ENCODE data around the gene ALDH16A1. TPM values are rescaled to one million over a fixed set of nuclear protein-coding genes. Genes with fewer than 3 reads are reported as not detected.
"Not testable (repeated sequence)": the region's sequence is repeated elsewhere in the genome, so short reads cannot be mapped to it uniquely, and the experiment has no call there.

The ALDH16A1 gene
- polyA plus RNA-seq, 4 donors, result 16.6 to 27.5 (median 18.3) TPM

DNA sequence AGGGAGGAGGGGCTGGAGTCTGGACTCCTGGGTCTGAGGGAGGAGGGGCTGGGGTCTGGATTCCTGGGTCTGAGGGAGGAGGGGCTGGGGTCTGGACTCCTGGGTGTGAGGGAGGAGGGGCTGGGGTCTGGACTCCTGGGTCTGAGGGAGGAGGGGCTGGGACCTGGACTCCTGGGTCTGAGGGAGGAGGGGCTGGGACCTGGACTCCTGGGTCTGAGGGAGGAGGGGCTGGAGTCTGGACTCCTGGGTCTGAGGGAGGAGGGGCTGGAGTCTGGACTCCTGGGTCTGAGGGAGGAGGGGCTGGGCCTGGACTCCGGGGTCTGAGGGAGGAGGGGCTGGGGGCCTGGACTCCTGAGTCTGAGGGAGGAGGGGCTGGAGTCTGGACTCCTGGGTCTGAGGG is 8.1 kb downstream of the ALDH16A1 start:
- not testable (repeated sequence) for DNase-seq (ENCODE audit: low read depth in 4 of 4, low spot score in 3 of 4)

GRCh38 chr19:49461656-49462055 is 8.6 kb downstream of the ALDH16A1 start:
- DNase-seq (ENCODE audit: low read depth in 4 of 4, low spot score in 3 of 4), result no peak

GRCh38 chr19:49462492-49462891 is 9.5 kb downstream of the ALDH16A1 start:
- no peak for DNase-seq (ENCODE audit: low read depth in 4 of 4, low spot score in 3 of 4)

DNA sequence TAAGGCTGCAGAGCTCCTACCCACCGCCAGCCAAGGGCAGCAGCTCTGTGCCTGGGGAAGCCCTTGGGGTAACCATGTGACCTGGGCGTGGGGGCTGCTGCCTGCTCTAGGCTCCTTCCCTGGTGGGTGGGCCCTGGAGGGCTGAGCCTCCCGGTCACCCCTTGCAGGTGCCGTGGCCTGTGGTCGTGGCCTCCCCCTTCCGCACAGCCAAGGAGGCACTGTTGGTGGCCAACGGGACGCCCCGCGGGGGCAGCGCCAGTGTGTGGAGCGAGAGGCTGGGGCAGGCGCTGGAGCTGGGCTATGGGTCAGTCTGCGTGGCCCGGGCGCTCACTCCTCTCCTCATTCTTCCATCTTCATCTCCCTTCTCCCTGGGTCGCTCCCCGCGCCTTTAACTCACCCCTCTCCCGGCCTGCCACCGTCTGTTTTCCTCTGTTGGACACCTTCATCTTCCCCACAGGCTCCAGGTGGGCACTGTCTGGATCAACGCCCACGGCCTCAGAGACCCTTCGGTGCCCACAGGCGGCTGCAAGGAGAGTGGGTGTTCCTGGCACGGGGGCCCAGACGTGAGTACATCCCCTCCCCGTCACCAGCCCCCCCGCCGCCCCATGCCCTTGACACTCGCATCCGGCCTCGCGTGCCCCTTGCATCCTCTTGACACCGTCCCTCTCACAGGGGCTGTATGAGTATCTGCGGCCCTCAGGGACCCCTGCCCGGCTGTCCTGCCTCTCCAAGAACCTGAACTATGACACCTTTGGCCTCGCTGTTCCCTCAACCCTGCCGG is 11.1 kb downstream of the ALDH16A1 start:
- no peak for DNase-seq (ENCODE audit: low read depth in 4 of 4, low spot score in 3 of 4)

DNA sequence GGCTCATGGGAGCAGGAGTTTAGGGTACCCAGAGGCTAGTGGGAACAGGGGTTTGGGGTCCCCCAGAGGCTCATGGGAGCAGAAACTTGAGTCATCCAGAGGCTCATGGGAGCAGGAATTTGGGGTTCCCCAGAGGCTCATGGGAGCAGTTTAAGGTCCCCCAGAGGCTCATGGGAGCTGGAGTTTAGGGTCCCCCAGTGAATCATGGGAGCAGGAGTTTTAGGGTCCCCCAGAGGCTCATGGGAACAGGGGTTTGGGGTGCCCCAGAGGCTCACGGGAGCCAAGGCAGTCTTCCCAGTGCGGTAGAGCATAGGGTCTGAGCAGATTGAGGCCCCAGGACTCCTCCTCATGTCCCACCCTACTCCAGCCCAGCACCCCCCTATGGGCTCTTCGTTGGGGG is 12.3 kb downstream of the ALDH16A1 start:
- no peak for DNase-seq (ENCODE audit: low read depth in 4 of 4, low spot score in 3 of 4)

DNA sequence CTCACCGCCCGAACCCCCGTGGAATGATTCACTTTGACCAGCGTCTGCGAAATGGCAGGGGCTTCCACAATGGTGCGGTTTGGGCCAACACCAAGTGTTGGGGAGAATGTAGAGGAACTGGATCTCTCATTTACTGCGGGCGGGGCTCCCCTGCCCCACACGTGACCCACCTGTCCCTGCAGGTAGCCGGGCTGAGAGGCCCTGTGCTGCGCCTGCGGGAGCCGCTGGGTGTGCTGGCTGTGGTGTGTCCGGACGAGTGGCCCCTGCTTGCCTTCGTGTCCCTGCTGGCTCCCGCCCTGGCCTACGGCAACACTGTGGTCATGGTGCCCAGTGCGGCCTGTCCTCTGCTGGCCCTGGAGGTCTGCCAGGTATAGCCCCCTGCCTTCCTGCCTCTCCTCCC is 15.2 kb downstream of the ALDH16A1 start:
- no peak for DNase-seq (ENCODE audit: low read depth in 4 of 4, low spot score in 3 of 4)

DNA sequence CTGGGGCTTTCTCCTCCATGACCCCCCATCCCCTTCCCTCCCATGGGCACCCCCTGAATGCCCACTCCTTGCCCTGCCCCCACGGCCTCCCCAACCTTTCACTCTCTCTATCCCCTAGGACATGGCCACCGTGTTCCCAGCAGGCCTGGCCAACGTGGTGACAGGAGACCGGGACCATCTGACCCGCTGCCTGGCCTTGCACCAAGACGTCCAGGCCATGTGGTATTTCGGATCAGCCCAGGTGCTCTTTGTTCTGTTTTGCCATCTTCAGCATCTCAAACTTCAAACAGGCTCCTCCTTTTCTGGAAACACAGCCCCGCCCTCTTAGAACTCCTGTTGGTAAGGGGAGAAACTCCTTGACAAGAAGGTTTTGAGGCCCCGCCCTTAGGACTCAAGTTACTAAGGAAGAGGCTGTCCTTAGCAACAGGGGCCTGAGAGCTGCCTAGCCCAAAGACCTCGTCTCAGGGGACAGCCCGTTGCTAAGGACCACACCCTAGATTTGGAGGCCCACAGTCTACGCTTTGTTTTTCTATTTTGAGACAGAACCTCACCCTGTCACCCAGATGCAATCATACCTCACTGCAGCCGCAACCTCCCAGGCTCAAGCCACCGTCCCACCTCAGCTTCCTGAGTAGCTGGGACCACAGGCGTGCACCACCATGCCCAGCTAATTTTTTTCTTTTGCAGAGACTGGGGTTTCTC is 15.9 kb downstream of the ALDH16A1 start:
- DNase-seq (ENCODE audit: low read depth in 4 of 4, low spot score in 3 of 4), result no peak

- DNase-seq (ENCODE audit: low read depth in 4 of 4, low spot score in 3 of 4), result no peak
Observed at GRCh38 chr19:49469828-49470614, 17.0 kb downstream of the ALDH16A1 start.

DNA sequence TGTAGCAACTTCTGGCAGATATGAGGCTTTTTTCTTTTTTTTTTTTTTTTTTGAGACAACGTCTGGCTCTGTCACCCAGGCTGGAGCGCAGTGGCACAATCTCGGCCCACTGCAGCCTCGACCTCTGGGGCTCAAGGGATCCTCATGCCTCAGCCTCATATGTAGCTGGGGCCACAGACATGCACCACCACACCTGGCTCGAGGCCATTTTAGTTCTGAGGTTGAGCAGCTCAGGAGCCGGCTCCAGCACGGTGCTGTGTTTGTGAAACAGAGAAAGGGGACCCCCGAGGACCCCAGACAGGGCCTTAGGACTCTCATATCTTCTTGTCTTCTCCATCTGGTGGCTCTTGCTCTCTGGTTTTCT is 17.6 kb downstream of the ALDH16A1 start:
- no peak for DNase-seq (ENCODE audit: low read depth in 4 of 4, low spot score in 3 of 4)

DNA sequence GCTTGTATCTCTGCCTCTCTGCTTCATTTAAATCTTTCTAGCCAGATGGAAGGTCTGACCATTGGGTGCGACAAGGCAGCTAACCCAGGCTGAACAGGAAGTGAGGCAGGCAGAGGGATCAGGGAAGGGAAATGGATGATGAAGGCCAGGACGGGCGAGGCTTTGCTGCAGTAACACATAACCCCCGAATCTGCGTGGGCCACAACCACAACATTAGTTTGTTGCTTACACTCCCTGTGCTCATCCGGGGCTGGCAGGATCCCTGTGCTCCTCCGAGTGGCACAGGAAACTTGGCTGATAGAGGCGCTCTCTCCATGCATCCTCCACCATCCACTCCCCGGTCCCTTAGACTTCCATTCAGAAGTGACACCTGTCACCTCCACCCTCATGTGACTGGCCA is 19.9 kb downstream of the ALDH16A1 start:
- no peak for DNase-seq (ENCODE audit: low read depth in 4 of 4, low spot score in 3 of 4)

DNA sequence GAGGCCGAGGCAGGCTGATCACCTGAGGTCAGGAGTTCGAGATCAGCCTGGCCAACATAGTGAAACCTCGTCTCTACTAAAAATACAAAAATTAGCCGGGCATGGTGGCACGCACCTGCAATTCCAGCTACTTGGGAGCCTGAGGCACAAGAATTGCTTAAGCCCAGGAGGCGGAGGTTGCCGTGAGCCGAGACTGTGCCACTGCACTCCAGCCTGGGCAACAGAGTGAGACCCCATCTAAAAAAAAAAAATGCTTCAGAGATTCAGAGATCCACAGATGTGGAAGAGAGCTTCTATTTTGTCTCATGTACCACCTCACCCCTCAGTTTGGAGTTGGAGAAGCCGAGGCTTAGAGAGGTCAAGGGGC is 20.5 kb downstream of the ALDH16A1 start:
- DNase-seq (ENCODE audit: low read depth in 4 of 4, low spot score in 3 of 4), result not testable (repeated sequence)

DNA sequence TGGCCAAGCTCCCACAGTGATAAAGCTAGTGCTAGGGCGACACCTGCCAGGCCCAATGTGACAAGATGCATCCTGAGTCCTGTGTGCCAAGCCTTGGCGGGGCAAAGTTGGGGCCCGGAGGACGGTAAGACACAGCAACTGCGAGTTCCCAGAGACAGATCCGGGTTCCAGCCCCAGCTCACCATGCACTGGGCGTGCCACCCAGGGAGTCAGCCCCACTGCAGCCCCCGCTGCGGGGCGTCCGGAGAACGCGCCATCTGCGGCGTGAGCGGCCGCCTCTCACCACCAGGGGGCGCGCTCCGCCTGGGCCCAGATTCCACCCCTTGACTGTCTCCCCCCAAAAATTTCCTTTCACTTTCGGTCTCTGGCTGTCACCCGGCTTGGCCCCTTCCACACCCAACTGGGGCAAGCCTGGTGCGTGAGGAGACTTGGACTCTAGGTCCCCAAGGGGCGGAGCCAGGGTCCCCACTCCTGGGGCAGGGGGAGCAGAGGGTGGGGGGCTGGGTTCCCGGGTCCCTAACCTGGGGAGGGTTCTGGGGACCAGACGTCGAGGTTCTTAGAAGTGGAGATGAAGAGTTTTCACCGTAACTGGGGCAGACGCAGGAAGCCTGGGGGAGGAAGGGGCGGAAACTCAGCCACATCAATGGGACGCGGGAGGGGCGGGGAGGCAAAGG is 21.0 kb downstream of the ALDH16A1 start, which contains the start of gene FLT3LG:
Gene FLT3LG, plus strand, starts transcription at position 348 of the 674 bp plus-strand sequence. CDS start 425 bp downstream, outside the sequence.
- DNase-seq (ENCODE audit: low read depth in 4 of 4, low spot score in 3 of 4), result no peak

GRCh38 chr19:49474542-49474924 is 21.5 kb downstream of the ALDH16A1 start:
- DNase-seq (ENCODE audit: low read depth in 4 of 4, low spot score in 3 of 4), result no peak

GRCh38 chr19:49475191-49475917 is 22.3 kb downstream of the ALDH16A1 start:
- no peak for DNase-seq (ENCODE audit: low read depth in 4 of 4, low spot score in 3 of 4)

- DNase-seq (ENCODE audit: low read depth in 4 of 4, low spot score in 3 of 4), result peak in 1 of 4 donors; percentile 57
Observed at GRCh38 chr19:49475995-49476880, 23.2 kb downstream of the ALDH16A1 start.

DNA sequence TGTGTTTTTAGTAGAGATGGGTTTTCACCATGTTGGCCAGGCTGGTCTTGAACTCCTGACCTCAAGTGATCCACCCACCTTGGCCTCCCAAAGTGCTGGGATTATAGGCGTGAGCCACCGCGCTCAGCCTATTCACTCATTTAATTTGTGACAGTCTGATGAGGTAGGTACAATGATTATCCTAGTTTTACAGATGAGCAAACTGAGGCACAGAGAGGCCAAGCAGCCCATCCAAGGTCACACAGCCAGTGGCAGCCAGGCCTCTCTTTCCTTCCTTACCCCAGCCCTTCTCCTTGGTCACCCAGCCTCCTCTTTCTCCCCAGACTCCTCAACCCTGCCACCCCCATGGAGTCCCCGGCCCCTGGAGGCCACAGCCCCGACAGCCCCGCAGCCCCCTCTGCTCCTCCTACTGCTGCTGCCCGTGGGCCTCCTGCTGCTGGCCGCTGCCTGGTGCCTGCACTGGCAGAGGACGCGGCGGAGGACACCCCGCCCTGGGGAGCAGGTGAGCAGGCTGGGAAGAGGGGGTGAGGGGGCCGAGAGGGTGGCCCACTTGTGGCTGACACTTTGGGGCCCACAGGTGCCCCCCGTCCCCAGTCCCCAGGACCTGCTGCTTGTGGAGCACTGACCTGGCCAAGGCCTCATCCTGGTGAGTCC is 27.1 kb downstream of the ALDH16A1 start:
- no peak for DNase-seq (ENCODE audit: low read depth in 4 of 4, low spot score in 3 of 4)

GRCh38 chr19:49481020-49481683 is 28.1 kb downstream of the ALDH16A1 start:
- DNase-seq (ENCODE audit: low read depth in 4 of 4, low spot score in 3 of 4), result no peak

DNA sequence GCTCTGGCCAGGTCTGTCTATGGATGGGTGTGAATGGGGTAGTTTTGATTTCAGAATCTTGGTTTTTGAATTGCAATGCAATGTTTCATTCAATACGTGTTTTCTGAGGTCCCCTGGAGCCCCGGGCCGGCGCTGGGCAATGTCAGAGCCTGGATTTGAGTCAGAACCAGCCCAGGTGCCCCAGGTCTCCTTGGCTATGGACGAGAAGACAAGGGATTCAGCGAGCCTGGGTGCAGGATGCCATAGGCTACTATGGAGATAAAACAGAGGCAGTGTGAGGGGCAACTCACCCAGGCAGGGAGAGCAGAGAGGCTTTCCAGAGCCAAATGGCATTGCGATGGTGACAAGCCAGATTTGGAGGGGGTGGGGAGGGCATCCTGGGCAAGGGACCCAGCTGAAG is 33.2 kb downstream of the ALDH16A1 start:
- no peak for DNase-seq (ENCODE audit: low read depth in 4 of 4, low spot score in 3 of 4)
